HEK293 (cell line): ENCODE results near the gene MRPL45.

Source experiments
- HOXD13 ChIP-seq: sonication (generic); formaldehyde crosslinking; IDR thresholded peaks from 2 replicates; pipeline ENCODE4 v1.8.0; 2022; ENCODE audit warnings: missing genetic modification reagents, borderline replicate concordance
- ZNF133 ChIP-seq: fragments of 450-650 bp; formaldehyde crosslinking; IDR thresholded peaks from 2 replicates; pipeline ENCODE4 v1.5.1; 2016; ENCODE audit warnings: missing biosample characterization, missing genetic modification characterization
- ZNF157 ChIP-seq: fragments of 450-650 bp; formaldehyde crosslinking; IDR thresholded peaks from 2 replicates; pipeline ENCODE4 v1.5.1; 2016; ENCODE audit warnings: missing biosample characterization, missing genetic modification characterization
- ZNF274 ChIP-seq, 2 experiments: fragments of 200-500 bp in 1 of 2; fragments of 450-650 bp in 1 of 2; sonication (Bioruptor generic) in 1 of 2; formaldehyde crosslinking in 1 of 2; IDR thresholded peaks; 2 replicates each; pipeline versions ENCODE4 v1.5.1 to v1.6.1; 2014 to 2016; ENCODE audit warnings: borderline replicate concordance in 1 of 2, inconsistent platforms in 1 of 2, low read length in 1 of 2, missing biosample characterization in 1 of 2, missing genetic modification characterization in 1 of 2
- ZNF302 ChIP-seq: fragments of 450-650 bp; formaldehyde crosslinking; IDR thresholded peaks from 2 replicates; pipeline ENCODE4 v1.5.1; 2016; ENCODE audit warnings: missing biosample characterization, missing genetic modification characterization, low read depth
- ZNF549 ChIP-seq: fragments of 450-650 bp; IDR thresholded peaks from 2 replicates; pipeline ENCODE4 v1.5.1; 2018; ENCODE audit warnings: missing biosample characterization, missing genetic modification characterization, mild to moderate bottlenecking, inconsistent platforms, moderate library complexity
- ZNF585B ChIP-seq: fragments of 450-650 bp; formaldehyde crosslinking; IDR thresholded peaks from 2 replicates; pipeline ENCODE4 v1.5.1; 2016; ENCODE audit warnings: missing biosample characterization, missing genetic modification characterization
- ZNF707 ChIP-seq: fragments of 450-650 bp; formaldehyde crosslinking; IDR thresholded peaks from 2 replicates; pipeline ENCODE4 v1.5.1; 2016; ENCODE audit warnings: missing biosample characterization, missing genetic modification characterization
- TF ChIP-seq, protein P1 (sequence below): fragments of 450-650 bp; formaldehyde crosslinking; IDR thresholded peaks from 2 replicates; pipeline ENCODE4 v1.5.1; 2016; ENCODE audit warnings: missing biosample characterization, missing genetic modification characterization
- TF ChIP-seq, protein P2 (sequence below): fragments of 450-650 bp; formaldehyde crosslinking; IDR thresholded peaks from 2 replicates; pipeline ENCODE4 v1.5.1; 2016; ENCODE audit warnings: missing biosample characterization, missing genetic modification characterization
- TF ChIP-seq, protein P3 (sequence below): fragments of 450-650 bp; formaldehyde crosslinking; IDR thresholded peaks from 2 replicates; pipeline ENCODE4 v1.5.1; 2016; ENCODE audit warnings: missing biosample characterization, missing genetic modification characterization, low read depth
- TF ChIP-seq, protein P4 (sequence below): fragments of 450-650 bp; formaldehyde crosslinking; IDR thresholded peaks from 2 replicates; pipeline ENCODE4 v1.5.1; 2016; ENCODE audit warnings: missing biosample characterization, missing genetic modification characterization, low read depth

DNA sequence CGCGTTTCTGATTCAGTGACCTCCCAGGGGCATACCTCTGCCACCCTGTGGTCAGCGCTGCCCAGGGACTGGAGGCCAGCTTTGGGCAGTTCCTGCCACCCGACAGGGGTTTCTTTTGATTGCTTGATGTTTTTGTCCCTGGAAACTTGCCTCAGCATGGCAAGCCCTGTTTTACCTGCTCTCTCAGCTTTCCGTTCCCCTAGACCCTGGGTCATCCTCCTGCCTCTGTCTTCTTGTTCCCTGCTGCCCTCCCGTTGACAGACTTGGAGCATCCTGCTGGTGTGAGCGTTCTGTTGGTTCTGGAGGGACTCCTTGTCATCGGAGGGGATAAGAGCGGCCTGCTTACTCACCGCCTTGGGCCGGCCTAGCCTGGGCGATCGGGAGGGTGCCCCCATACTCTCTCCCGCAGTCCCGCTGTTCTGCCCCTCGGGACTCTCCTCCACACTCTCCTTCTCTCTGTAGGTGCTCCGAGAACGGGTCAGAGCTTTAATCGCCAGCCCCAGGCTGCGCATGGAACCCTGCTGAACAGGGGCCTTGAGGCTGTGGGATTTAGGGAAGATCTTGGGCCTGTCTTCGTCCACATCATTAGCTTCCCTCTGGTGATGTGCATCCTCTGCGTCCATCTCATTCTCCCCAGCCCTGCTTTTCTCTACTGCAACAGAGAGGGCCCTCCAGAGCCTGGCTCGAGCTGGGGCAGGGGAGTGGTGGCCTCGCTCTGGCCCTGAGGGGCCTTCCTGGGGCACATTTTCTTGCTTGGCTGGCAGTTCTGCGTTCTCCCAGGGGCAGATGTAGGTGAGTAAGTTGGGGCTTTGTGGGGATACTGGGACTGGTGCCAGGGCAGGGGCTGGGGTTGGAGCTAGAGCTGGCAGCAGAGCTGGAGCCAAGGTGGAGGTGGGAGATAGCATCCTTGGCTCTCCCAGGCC, 33.1 kb downstream of the MRPL45 start:
- TF ChIP-seq ZNF707 (tag by site-specific recombination) (no peak), ZNF133 (tag by site-specific recombination) (no peak), ZNF549 (no peak), HOXD13 (CRISPR knock-in tag) (no peak), ZNF274 (IDR thresholded peaks at IDR 0.05; ENCODE audit: low read length) (no peak), ZNF274 (tag by site-specific recombination; IDR thresholded peaks at IDR 0.05; ENCODE audit: borderline replicate concordance) (no peak), ZNF157 (no peak), ZNF302 (tag by site-specific recombination) (no peak), ZNF585B (tag by site-specific recombination) (no peak)
- TF ChIP-seq, protein P1, sequence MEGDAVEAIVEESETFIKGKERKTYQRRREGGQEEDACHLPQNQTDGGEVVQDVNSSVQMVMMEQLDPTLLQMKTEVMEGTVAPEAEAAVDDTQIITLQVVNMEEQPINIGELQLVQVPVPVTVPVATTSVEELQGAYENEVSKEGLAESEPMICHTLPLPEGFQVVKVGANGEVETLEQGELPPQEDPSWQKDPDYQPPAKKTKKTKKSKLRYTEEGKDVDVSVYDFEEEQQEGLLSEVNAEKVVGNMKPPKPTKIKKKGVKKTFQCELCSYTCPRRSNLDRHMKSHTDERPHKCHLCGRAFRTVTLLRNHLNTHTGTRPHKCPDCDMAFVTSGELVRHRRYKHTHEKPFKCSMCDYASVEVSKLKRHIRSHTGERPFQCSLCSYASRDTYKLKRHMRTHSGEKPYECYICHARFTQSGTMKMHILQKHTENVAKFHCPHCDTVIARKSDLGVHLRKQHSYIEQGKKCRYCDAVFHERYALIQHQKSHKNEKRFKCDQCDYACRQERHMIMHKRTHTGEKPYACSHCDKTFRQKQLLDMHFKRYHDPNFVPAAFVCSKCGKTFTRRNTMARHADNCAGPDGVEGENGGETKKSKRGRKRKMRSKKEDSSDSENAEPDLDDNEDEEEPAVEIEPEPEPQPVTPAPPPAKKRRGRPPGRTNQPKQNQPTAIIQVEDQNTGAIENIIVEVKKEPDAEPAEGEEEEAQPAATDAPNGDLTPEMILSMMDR (tag by site-specific recombination): no peak
- TF ChIP-seq, protein P2, sequence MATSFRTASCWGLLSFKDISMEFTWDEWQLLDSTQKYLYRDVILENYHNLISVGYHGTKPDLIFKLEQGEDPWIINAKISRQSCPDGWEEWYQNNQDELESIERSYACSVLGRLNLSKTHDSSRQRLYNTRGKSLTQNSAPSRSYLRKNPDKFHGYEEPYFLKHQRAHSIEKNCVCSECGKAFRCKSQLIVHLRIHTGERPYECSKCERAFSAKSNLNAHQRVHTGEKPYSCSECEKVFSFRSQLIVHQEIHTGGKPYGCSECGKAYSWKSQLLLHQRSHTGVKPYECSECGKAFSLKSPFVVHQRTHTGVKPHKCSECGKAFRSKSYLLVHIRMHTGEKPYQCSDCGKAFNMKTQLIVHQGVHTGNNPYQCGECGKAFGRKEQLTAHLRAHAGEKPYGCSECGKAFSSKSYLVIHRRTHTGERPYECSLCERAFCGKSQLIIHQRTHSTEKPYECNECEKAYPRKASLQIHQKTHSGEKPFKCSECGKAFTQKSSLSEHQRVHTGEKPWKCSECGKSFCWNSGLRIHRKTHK: no peak
- TF ChIP-seq, protein P3, sequence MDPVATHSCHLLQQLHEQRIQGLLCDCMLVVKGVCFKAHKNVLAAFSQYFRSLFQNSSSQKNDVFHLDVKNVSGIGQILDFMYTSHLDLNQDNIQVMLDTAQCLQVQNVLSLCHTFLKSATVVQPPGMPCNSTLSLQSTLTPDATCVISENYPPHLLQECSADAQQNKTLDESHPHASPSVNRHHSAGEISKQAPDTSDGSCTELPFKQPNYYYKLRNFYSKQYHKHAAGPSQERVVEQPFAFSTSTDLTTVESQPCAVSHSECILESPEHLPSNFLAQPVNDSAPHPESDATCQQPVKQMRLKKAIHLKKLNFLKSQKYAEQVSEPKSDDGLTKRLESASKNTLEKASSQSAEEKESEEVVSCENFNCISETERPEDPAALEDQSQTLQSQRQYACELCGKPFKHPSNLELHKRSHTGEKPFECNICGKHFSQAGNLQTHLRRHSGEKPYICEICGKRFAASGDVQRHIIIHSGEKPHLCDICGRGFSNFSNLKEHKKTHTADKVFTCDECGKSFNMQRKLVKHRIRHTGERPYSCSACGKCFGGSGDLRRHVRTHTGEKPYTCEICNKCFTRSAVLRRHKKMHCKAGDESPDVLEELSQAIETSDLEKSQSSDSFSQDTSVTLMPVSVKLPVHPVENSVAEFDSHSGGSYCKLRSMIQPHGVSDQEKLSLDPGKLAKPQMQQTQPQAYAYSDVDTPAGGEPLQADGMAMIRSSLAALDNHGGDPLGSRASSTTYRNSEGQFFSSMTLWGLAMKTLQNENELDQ: no peak
- TF ChIP-seq, protein P4, sequence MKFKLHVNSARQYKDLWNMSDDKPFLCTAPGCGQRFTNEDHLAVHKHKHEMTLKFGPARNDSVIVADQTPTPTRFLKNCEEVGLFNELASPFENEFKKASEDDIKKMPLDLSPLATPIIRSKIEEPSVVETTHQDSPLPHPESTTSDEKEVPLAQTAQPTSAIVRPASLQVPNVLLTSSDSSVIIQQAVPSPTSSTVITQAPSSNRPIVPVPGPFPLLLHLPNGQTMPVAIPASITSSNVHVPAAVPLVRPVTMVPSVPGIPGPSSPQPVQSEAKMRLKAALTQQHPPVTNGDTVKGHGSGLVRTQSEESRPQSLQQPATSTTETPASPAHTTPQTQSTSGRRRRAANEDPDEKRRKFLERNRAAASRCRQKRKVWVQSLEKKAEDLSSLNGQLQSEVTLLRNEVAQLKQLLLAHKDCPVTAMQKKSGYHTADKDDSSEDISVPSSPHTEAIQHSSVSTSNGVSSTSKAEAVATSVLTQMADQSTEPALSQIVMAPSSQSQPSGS (tag by site-specific recombination): no peak
